Fibroblast of gingiva (primary cell): ENCODE data around the gene PADI4.
A peak's percentile ranks its signal among the peaks of the same experiment; 100 is the strongest.

Experiments used
- DNase-seq: peaks from one replicate; pipeline ENCODE4 v3.0.0-alpha.2; 2011; ENCODE audit warnings: low read depth

Gene PADI4, protein sequence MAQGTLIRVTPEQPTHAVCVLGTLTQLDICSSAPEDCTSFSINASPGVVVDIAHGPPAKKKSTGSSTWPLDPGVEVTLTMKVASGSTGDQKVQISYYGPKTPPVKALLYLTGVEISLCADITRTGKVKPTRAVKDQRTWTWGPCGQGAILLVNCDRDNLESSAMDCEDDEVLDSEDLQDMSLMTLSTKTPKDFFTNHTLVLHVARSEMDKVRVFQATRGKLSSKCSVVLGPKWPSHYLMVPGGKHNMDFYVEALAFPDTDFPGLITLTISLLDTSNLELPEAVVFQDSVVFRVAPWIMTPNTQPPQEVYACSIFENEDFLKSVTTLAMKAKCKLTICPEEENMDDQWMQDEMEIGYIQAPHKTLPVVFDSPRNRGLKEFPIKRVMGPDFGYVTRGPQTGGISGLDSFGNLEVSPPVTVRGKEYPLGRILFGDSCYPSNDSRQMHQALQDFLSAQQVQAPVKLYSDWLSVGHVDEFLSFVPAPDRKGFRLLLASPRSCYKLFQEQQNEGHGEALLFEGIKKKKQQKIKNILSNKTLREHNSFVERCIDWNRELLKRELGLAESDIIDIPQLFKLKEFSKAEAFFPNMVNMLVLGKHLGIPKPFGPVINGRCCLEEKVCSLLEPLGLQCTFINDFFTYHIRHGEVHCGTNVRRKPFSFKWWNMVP

GRCh38 chr1:17307946-17308345 is at the start of gene PADI4:
Gene PADI4, plus strand, starts transcription at chr1:17308197. Its CDS starts 26 bp downstream, at chr1:17308223.
- no peak for DNase-seq

- no peak for DNase-seq
Measured at GRCh38 chr1:17258758-17259130, 49.3 kb upstream of the PADI4 start.

GRCh38 chr1:17259233-17259873 is 48.6 kb upstream of the PADI4 start:
- no peak for DNase-seq

- DNase-seq, result no peak
Measured at GRCh38 chr1:17260264-17260663, 47.7 kb upstream of the PADI4 start.

GRCh38 chr1:17260738-17261137 is 47.3 kb upstream of the PADI4 start:
- no peak for DNase-seq

- no peak for DNase-seq
Measured at GRCh38 chr1:17263936-17264335, 44.1 kb upstream of the PADI4 start.

GRCh38 chr1:17264470-17264869 is 43.5 kb upstream of the PADI4 start:
- no peak for DNase-seq

DNA sequence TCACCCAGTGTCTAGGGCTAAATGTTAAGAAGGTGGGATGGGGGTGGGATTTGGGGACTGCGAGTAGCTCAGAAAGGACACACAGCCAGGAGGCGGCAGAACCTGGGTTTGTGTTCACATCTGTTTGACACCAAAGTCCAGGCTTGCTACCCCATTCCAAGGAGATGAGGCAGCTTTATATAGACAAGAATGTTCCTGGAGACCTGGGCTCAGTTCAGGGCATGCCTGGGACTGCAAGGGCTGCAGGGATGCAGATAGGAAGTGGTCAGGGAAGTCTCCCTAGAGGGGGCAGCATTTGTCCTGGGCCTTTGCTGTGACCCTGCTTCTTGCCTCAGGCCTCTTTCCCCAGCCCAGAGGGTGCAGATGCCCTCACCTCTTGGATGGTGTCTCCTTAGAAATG is 42.8 kb upstream of the PADI4 start:
- DNase-seq, result no peak

GRCh38 chr1:17265950-17266349 is 42.0 kb upstream of the PADI4 start:
- no peak for DNase-seq

DNA sequence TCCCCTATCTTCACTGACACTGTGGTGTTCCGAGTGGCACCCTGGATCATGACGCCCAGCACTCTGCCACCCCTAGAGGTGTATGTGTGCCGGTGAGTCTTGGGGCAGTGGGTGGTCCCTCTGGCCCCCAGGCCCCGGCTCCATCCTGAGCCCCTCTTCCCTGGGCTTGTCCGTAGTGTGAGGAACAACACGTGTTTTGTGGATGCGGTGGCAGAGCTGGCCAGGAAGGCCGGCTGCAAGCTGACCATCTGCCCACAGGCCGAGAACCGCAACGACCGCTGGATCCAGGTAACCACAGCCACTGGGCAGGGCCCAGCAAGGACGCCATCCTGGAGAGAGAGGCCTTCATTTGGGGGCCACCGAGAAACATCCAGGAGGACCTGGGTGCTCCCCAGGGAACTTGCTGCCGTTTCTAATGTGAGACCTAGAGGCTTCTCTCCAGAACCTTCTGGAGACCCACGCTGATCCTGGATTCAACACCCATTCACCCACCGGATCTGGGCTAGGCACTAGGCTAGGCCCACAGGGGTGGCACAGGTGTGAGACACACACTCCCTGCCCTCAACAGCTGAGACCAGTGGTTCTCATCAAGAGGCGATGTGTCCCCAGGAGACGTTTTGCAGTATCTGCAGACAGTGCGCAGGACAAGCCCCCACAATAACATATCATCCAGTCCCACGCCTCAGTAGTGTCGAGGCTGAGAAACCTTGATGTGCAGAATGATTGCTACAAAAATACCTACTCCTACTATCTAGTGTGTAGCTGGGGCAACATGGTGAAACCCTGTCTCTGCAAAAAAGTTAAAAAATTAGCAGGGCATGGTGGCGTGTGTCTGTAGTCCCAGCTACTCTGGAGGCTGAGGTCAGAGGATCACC is 36.9 kb upstream of the PADI4 start:
- DNase-seq, result no peak

DNA sequence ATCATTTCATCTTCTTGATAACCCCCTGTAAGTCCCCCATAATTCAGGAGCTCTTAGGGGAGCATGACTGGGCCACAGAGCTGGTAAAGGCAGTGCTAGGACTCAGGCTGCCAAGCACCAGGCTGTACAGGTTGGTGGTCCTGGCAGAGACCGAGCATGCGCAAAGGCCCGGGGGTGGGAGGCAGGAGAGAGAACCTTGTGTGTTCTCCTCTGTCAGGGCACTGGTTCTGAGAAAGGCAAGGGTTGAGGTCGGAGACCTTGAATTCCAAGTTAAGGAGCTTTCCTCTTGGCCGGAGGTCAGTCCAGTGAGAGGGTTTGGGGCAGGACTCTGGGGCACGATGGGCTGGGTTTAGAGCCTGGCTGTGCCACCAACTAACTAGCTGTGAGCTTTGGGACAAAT is 35.9 kb upstream of the PADI4 start:
- no peak for DNase-seq

DNA sequence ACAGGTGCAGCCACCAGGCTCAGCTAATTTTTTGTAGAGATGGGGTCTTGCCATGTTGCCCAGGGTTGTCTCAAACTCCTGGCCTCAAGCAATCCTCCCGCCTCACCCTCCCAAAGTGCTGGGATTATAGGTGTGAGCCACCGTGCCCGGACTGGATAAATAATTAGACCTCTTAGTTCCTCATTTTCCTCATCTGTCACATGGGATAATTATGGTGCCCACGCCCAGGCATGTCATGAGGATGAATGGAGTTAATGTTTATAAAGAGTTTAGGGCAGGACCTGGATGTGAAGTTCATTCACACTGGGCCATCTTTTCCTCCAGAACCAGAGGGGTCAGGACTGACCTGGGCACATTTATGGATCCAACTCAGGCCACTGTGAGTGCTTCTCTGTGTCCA is 35.4 kb upstream of the PADI4 start:
- no peak for DNase-seq

- no peak for DNase-seq
Measured at GRCh38 chr1:17273096-17273495, 34.9 kb upstream of the PADI4 start.

DNA sequence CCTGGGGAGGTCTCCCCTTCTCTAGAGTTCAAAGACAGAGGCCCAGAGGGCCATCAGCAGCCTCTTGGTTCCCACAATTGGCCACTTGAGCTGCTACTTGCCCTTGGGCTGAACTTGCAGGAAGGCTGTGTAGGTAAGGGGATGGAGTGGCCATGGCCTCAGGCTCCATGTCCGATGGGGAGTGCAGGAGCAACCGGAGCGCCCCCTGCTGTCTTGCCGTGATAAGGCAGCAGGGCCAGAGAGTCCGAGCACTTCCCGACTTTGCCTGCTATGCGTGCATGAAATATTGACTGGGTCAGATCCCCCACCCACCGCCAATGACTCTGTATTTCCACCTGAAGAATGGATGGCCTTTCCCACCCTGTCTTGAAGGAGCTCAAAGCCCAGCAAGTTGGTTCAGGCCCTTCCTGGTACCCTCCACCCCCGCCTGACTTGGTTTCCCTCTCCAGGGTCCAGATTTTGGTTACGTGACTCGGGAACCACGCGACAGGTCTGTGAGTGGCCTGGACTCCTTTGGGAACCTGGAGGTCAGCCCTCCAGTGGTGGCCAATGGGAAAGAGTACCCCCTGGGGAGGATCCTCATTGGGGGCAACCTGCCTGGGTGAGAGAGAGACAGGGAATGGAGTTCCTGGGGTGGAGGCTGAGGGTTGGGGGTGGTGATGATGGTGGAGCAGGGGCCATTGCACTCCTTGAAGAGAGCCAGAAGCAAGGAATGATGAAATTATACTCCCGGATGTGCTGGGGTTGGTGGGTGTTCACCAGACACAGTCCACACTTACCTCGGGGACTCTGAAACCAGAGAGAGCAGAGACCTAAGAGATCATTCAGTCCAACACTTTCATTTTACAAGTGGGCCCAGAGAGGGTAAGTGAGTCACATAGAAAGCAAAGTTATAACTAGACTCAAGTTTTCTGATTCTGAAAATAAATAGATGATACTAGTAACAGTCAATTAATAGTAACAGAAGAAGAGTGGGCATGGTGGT is 33.5 kb upstream of the PADI4 start:
- DNase-seq, result no peak

DNA sequence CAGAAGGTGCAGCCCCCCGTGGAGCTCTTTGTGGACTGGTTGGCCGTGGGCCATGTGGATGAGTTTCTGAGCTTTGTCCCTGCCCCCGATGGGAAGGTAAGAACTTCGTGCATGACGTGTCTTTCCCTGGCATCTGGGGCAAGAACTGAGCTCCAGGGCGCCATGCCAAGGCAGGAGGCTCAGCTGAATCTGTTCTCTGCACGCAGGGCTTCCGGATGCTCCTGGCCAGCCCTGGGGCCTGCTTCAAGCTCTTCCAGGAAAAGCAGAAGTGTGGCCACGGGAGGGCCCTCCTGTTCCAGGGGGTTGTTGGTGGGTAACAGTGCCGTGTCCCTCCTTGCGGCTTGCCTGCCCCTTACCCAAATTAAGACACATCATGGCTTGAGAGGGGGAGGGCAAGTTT is 31.4 kb upstream of the PADI4 start:
- DNase-seq, result peak; percentile 38

- DNase-seq, result no peak
Measured at GRCh38 chr1:17277511-17278159, 30.4 kb upstream of the PADI4 start.

- no peak for DNase-seq
Measured at GRCh38 chr1:17278996-17279830, 28.8 kb upstream of the PADI4 start.

GRCh38 chr1:17280436-17280835 is 27.6 kb upstream of the PADI4 start:
- no peak for DNase-seq

- no peak for DNase-seq
Measured at GRCh38 chr1:17280894-17281293, 27.1 kb upstream of the PADI4 start.

GRCh38 chr1:17281775-17282181 is 26.2 kb upstream of the PADI4 start:
- DNase-seq, result no peak
